Measurements from ENCODE around the gene TOM1L2.

TOM1L2 gene

GRCh38 chr17:17876959-17877528 lies 95.2 kb downstream of the TOM1L2 start:
- no peak for DNase-seq (ENCODE audit: low read depth in 2 of 2)

- DNase-seq (ENCODE audit: low read depth in 2 of 2) = no peak
Measured at GRCh38 chr17:17874478-17874877, 97.7 kb downstream of the TOM1L2 start.

GRCh38 chr17:17873450-17873991 lies 98.7 kb downstream of the TOM1L2 start:
- no peak for DNase-seq (ENCODE audit: low read depth in 2 of 2)

- no peak for DNase-seq (ENCODE audit: low read depth in 2 of 2)
Measured at GRCh38 chr17:17872547-17873345, 99.5 kb downstream of the TOM1L2 start.

GRCh38 chr17:17871913-17872312 lies 100.3 kb downstream of the TOM1L2 start:
- DNase-seq (ENCODE audit: low read depth in 2 of 2) = no peak

GRCh38 chr17:17870247-17870646 lies 102.0 kb downstream of the TOM1L2 start:
- DNase-seq (ENCODE audit: low read depth in 2 of 2) = no peak

GRCh38 chr17:17868641-17869522 lies 103.3 kb downstream of the TOM1L2 start:
- no peak for DNase-seq (ENCODE audit: low read depth in 2 of 2)

- no peak for DNase-seq (ENCODE audit: low read depth in 2 of 2)
Measured at GRCh38 chr17:17866897-17867296, 105.3 kb downstream of the TOM1L2 start.

GRCh38 chr17:17866425-17866824 lies 105.8 kb downstream of the TOM1L2 start:
- no peak for DNase-seq (ENCODE audit: low read depth in 2 of 2)

GRCh38 chr17:17865035-17865434 lies 107.2 kb downstream of the TOM1L2 start:
- no peak for DNase-seq (ENCODE audit: low read depth in 2 of 2)

- no peak for DNase-seq (ENCODE audit: low read depth in 2 of 2)
Measured at GRCh38 chr17:17860766-17861107, 111.5 kb downstream of the TOM1L2 start.

- DNase-seq (ENCODE audit: low read depth in 2 of 2) = peak; percentile 46 to 62
Measured at GRCh38 chr17:17859909-17860765, 112.1 kb downstream of the TOM1L2 start.

- no peak for DNase-seq (ENCODE audit: low read depth in 2 of 2)
Measured at GRCh38 chr17:17857496-17857895, 114.7 kb downstream of the TOM1L2 start.

- no peak for DNase-seq (ENCODE audit: low read depth in 2 of 2)
Measured at GRCh38 chr17:17856386-17856785, 115.8 kb downstream of the TOM1L2 start.

GRCh38 chr17:17855976-17856375 lies 116.2 kb downstream of the TOM1L2 start:
- no peak for DNase-seq (ENCODE audit: low read depth in 2 of 2)

GRCh38 chr17:17853811-17854447 lies 118.3 kb downstream of the TOM1L2 start:
- peak in 1 of 2 experiments; percentile 47 for DNase-seq (ENCODE audit: low read depth in 2 of 2)

- no peak for DNase-seq (ENCODE audit: low read depth in 2 of 2)
Measured at GRCh38 chr17:17852930-17853329, 119.3 kb downstream of the TOM1L2 start.

- DNase-seq (ENCODE audit: low read depth in 2 of 2) = no peak
Measured at GRCh38 chr17:17851103-17852002, 120.8 kb downstream of the TOM1L2 start.

- peak in 1 of 2 experiments; percentile 49 for DNase-seq (ENCODE audit: low read depth in 2 of 2)
Measured at GRCh38 chr17:17849845-17850373, 122.3 kb downstream of the TOM1L2 start.

Measured in stimulated activated CD4-positive, alpha-beta T cell treated with anti-CD3 and anti-CD28 coated beads, Interleukin-12 subunit alpha, Interleukin-12 subunit beta, amount 100 ng/mL, for 24 hours (primary cell).